GM19372 (cell line): ENCODE data around the gene ATF3.
A peak's percentile ranks its signal among the peaks of the same experiment; 100 is the strongest.
"Not testable (repeated sequence)": the region's sequence is repeated elsewhere in the genome, so short reads cannot be mapped to it uniquely, and the experiment has no call there.

ENCODE experiments used
- ATAC-seq: cut with Tn5 transposase; IDR thresholded peaks from one replicate; pipeline ENCODE4 v1.9.1; 2021; ENCODE audit warnings: mild to moderate bottlenecking, low read depth, moderate library complexity; ENCODE audit not compliant: unreplicated experiment

The ATF3 gene

GRCh38 chr1:212647004-212647403, 38.4 kb downstream of the ATF3 start:
- ATAC-seq = no peak

- no peak for ATAC-seq
These were observed 39.9 kb downstream of the ATF3 start for GRCh38 chr1:212648431-212648830.

- ATAC-seq = no peak
These were observed 40.5 kb downstream of the ATF3 start for GRCh38 chr1:212649020-212649419.

GRCh38 chr1:212650228-212650627, 41.7 kb downstream of the ATF3 start:
- no peak for ATAC-seq

GRCh38 chr1:212651521-212651920, 43.0 kb downstream of the ATF3 start:
- no peak for ATAC-seq

GRCh38 chr1:212651977-212652376, 43.4 kb downstream of the ATF3 start:
- ATAC-seq = no peak

GRCh38 chr1:212652609-212653008, 44.0 kb downstream of the ATF3 start:
- no peak for ATAC-seq

GRCh38 chr1:212655668-212656440, 47.3 kb downstream of the ATF3 start:
- ATAC-seq = no peak

GRCh38 chr1:212656730-212657129, 48.2 kb downstream of the ATF3 start:
- ATAC-seq = no peak

- ATAC-seq = not testable (repeated sequence)
These were observed 49.7 kb downstream of the ATF3 start for GRCh38 chr1:212658250-212658649.

- no peak for ATAC-seq
These were observed 56.0 kb downstream of the ATF3 start for GRCh38 chr1:212664409-212665199.

GRCh38 chr1:212665241-212666115, 56.9 kb downstream of the ATF3 start:
- ATAC-seq = peak; percentile 91

- no peak for ATAC-seq
These were observed 57.7 kb downstream of the ATF3 start for GRCh38 chr1:212666116-212666775.

- ATAC-seq = no peak
These were observed 58.9 kb downstream of the ATF3 start for GRCh38 chr1:212667223-212668139.

GRCh38 chr1:212668477-212668876, 59.9 kb downstream of the ATF3 start:
- ATAC-seq = no peak

- ATAC-seq = no peak
These were observed 60.5 kb downstream of the ATF3 start for GRCh38 chr1:212669102-212669501.

- ATAC-seq = no peak
These were observed 61.0 kb downstream of the ATF3 start for GRCh38 chr1:212669600-212669999.

- no peak for ATAC-seq
These were observed 61.7 kb downstream of the ATF3 start for GRCh38 chr1:212670301-212670700.
